ENCODE results near the gene FBXL17. TPM values are rescaled to one million over a fixed set of nuclear protein-coding genes. Genes with fewer than 3 reads are reported as not detected.

The FBXL17 gene
- total and polyA plus RNA-seq, 2 of the 4 experiments (the other 2 are of a cell fraction), result 3.9 to 8.1 TPM

DNA sequence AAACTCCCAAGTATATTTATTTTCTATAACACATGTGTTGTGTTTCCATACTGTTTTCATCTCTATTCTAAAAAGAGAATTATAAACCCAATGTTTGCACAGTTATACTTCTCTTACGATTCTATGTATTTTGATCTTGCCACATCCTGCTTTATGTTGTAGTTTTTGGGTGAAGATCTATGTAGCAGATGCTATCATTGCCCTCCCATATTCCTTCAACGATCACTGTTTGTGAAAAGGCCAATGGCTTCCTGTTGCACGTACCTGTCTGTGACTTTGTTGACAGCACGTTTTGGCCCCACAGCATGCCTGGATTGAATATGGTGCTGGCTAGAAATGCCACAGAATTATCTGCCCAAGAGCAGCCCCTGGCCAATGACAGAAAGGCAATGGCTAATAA is 456.7 kb downstream of the FBXL17 start:
- no CpG with 5 or more reads among the region's 4 CpGs for WGBS, 2 experiments (ENCODE audit: extremely low coverage in 2 of 2, insufficient read length in 1 of 2)
- Histone ChIP-seq H3K4me2 (ENCODE audit: low read depth, low read length) (no peak overlapping the region), H3K9me1 (ENCODE audit: insufficient read depth, low read length) (no peaks in the 10 kb centered on the region), H4K20me1 (ENCODE audit: insufficient read depth, low read length) (no peaks in the 10 kb centered on the region), H4K5ac (ENCODE audit: low read depth, low read length) (no peak overlapping the region), H2BK120ac (ENCODE audit: low read depth, low read length) (no peak overlapping the region), H3K4me1 (ENCODE audit: control insufficient read depth, insufficient read depth, low read length) (no peaks in the 10 kb centered on the region), H3K4ac (ENCODE audit: low read depth, low read length) (no peak overlapping the region), H2BK20ac (ENCODE audit: low read depth, low read length) (no peak overlapping the region), H2AK5ac (ENCODE audit: low read depth, low read length) (no peak overlapping the region), H3K14ac (replicated peaks; ENCODE audit: low read depth, low read length) (no peak overlapping the region), H3K18ac (ENCODE audit: low read depth, low read length) (no peak overlapping the region), H3K27ac (ENCODE audit: insufficient read depth, low read length) (no peak overlapping the region), H2AK9ac (replicated peaks; ENCODE audit: low read depth, low read length, poor library complexity) (no peak overlapping the region), H2BK5ac (ENCODE audit: low read depth, low read length, poor library complexity, severe bottlenecking) (no peak overlapping the region), H2BK15ac (ENCODE audit: low read depth, low read length) (no peak overlapping the region), H3K56ac (ENCODE audit: extremely low read depth, insufficient read depth, low read length) (no peak overlapping the region), H3K23ac (ENCODE audit: low read depth, low read length) (no peak overlapping the region), H4K91ac (ENCODE audit: insufficient read depth, low read depth, low read length) (no peak overlapping the region), H3K27me3 (ENCODE audit: control insufficient read depth, insufficient read depth, low read length) (no peaks in the 10 kb centered on the region), H4K8ac (ENCODE audit: low read depth in 2 of 2, low read length in 2 of 2) (no peak overlapping the region), H2AFZ (replicated peaks; ENCODE audit: low read length, poor library complexity) (no peak overlapping the region), H3K9ac (ENCODE audit: low read depth, low read length) (no peak overlapping the region), H3K79me1 (ENCODE audit: low read depth in 1 of 2, low read length in 2 of 2) (no peaks in the 10 kb centered on the region), H3K4me3 (ENCODE audit: insufficient read depth, low read depth, low read length) (no peak overlapping the region), H3K36me3 (ENCODE audit: control insufficient read depth, insufficient read depth, low read length) (no peaks in the 10 kb centered on the region), H3K9me3 (ENCODE audit: control insufficient read depth, insufficient read depth, low read length) (no peaks in the 10 kb centered on the region)
- intact Hi-C loops (cut with micrococcal nuclease), result no loop called here
- no TSS peak for BruUV-seq (replicated peaks)
- TF ChIP-seq RCOR1 (IDR thresholded peaks at IDR 0.05; ENCODE audit: insufficient replicate concordance, low read length) (no peak), CHD1 (IDR thresholded peaks at IDR 0.05; ENCODE audit: low read depth, low read length) (no peak)
- in situ Hi-C loops (cut with MboI; ENCODE audit: low sequenced_read_pairs), result no loop called here
- dilution Hi-C loops (cut with HindIII; ENCODE audit: low sequenced_read_pairs, unreplicated experiment), result no loop called here
- ChIA-PET POLR2A (ENCODE audit: unreplicated experiment) (no interaction called here), CTCF (no interaction called here)
- ATAC-seq (ENCODE audit: low read depth) (no peak), DNase-seq (no peak)

Measured in IMR-90 (cell line).